Measurements from ENCODE around the gene DNAH10. TPM values are rescaled to one million over a fixed set of nuclear protein-coding genes. Genes with fewer than 3 reads are reported as not detected.

DNAH10 gene
- total RNA-seq, 2 donors from 2014 or later = 0.09 to 0.64 TPM

DNA sequence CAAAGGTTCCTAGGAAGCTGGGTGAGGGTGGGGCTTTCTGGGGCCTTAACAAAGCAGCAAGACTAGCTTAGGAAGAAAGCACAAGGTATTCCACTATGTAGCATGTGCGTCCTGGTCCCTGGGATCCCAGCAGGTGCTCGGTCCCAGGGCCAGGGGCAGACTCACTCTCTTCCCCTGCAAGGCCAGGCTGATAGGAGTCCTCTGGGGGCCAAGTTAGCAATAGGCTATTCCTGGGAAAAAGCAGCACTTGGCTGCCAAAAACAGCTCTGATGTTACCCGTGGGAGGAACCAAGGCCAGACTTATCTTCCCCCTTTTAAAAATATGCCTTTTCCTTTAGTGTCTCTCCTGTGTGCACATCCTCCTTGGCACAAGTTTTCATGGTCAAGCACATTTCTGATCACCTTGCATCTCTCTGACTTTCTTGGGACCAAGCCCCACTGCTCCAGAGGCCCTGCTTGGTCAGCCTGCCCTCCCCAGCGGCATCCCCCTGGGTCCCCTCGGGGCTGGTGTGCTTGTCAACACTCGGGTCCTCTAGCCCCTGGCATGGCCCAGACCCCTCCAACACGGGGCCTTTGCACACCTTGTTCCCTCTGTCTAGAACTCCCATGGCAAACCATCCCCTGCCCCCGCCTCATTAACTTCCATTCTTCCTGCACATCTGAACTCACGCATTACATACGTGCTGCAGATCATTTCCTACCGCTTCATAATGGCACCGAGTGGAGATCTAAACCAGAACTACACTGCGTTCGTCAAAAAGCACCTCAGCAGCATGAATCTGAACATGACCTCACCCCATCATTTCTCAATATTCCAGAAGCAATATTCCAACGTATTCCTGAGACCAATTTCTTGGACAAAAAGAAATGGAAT lies 188.6 kb downstream of the DNAH10 start:
- Mint-ChIP-seq H3K27ac (no peak overlapping the region), H3K36me3 (ENCODE audit: low read depth) (peaks cover 32% of the 10 kb centered on the region), H3K4me1 (peaks cover 12% of the 10 kb centered on the region), H3K4me3 (no peak overlapping the region), H3K27me3 (ENCODE audit: insufficient read depth) (peaks cover 17% of the 10 kb centered on the region), H3K9me3 (peaks cover 15% of the 10 kb centered on the region)
- peaks cover 35% of the 10 kb centered on the region for H3K9me3 ChIP-seq (ENCODE audit: control insufficient read depth, low read length)
- peaks cover 12% of the 10 kb centered on the region for H3K4me1 ChIP-seq (ENCODE audit: control insufficient read depth, insufficient read depth, low read length)
- TF ChIP-seq, protein P1, sequence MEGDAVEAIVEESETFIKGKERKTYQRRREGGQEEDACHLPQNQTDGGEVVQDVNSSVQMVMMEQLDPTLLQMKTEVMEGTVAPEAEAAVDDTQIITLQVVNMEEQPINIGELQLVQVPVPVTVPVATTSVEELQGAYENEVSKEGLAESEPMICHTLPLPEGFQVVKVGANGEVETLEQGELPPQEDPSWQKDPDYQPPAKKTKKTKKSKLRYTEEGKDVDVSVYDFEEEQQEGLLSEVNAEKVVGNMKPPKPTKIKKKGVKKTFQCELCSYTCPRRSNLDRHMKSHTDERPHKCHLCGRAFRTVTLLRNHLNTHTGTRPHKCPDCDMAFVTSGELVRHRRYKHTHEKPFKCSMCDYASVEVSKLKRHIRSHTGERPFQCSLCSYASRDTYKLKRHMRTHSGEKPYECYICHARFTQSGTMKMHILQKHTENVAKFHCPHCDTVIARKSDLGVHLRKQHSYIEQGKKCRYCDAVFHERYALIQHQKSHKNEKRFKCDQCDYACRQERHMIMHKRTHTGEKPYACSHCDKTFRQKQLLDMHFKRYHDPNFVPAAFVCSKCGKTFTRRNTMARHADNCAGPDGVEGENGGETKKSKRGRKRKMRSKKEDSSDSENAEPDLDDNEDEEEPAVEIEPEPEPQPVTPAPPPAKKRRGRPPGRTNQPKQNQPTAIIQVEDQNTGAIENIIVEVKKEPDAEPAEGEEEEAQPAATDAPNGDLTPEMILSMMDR (conservative IDR thresholded peaks at IDR 0.05) = no peak
- peaks cover 9% of the 10 kb centered on the region for H3K36me3 ChIP-seq (ENCODE audit: control insufficient read depth, insufficient read depth, low read length)
- no peak for DNase-seq
- no peak overlapping the region for H3K4me3 ChIP-seq (ENCODE audit: low read length)
- no peak overlapping the region for H3K27ac ChIP-seq (ENCODE audit: low read depth, low read length)
- WGBS, 2 experiments (ENCODE audit: insufficient coverage in 1 of 2, insufficient read length in 1 of 2) = 93 to 98% methylated on average over 14 to 15 of the region's 15 CpGs
- H3K27me3 ChIP-seq (ENCODE audit: control insufficient read depth, insufficient read depth, low read length, poor library complexity, severe bottlenecking) = no peaks in the 10 kb centered on the region
- no peak overlapping the region for H3K9ac ChIP-seq (ENCODE audit: extremely low read depth, low read length, poor library complexity, severe bottlenecking)

DNA sequence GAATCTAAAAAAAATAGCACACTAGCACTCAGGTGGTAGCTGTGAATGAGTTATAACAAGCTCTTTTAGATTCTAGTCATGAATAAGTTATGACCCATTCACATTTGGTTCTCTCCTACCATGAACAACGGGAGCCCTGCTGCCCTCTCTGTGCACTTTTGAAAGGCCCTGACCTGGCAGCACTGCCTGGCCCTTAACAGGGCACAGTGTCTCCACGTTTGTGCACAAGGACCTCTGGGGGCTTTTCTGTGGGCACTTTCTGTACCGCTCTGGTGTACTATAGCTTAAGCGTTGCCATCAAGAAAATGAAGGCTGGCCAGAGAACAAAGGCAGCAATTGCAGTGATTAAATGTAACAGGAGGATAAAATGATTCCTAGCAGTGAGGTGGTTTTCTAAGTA lies 189.4 kb downstream of the DNAH10 start:
- Histone ChIP-seq H3K36me3 (ENCODE audit: control insufficient read depth, insufficient read depth, low read length) (peaks cover 8% of the 10 kb centered on the region), H3K9ac (ENCODE audit: extremely low read depth, low read length, poor library complexity, severe bottlenecking) (no peak overlapping the region), H3K27ac (ENCODE audit: low read depth, low read length) (no peak overlapping the region), H3K27me3 (ENCODE audit: control insufficient read depth, insufficient read depth, low read length, poor library complexity, severe bottlenecking) (no peaks in the 10 kb centered on the region), H3K9me3 (ENCODE audit: control insufficient read depth, low read length) (peaks cover 30% of the 10 kb centered on the region), H3K4me1 (ENCODE audit: control insufficient read depth, insufficient read depth, low read length) (peaks cover 12% of the 10 kb centered on the region), H3K4me3 (ENCODE audit: low read length) (no peak overlapping the region)
- peaks cover 18% of the 10 kb centered on the region for H3K27me3 Mint-ChIP-seq (ENCODE audit: insufficient read depth)
- H3K4me3 Mint-ChIP-seq = no peak overlapping the region
- H3K36me3 Mint-ChIP-seq (ENCODE audit: low read depth) = peaks cover 25% of the 10 kb centered on the region
- peaks cover 15% of the 10 kb centered on the region for H3K9me3 Mint-ChIP-seq
- TF ChIP-seq, protein P1 (conservative IDR thresholded peaks at IDR 0.05) = no peak
- 85 to 89% methylated on average over 4 of the region's 4 CpGs for WGBS, 2 experiments (ENCODE audit: insufficient coverage in 1 of 2, insufficient read length in 1 of 2)
- H3K4me1 Mint-ChIP-seq = peaks cover 12% of the 10 kb centered on the region
- no peak overlapping the region for H3K27ac Mint-ChIP-seq
- no peak for DNase-seq

DNA sequence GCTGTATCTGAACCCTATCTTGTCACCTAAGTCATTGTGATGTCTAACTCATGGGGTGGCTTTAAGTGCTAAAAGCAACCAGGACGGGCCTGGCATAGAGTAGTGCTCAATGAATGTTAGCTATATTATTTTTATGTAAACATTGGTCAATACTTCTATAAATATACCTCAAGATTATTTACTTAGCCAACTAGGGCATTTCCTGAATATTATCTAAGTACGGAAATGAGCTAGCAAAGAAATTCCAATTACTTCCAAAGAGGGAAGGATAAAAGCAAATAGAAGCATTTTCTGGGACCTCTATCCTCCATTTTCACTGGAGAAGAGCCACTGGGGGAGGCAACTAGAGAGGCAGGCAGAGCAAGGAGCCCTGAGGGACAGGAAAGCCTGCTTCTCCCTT lies 189.9 kb downstream of the DNAH10 start:
- H3K27ac ChIP-seq (ENCODE audit: low read depth, low read length) = no peak overlapping the region
- peaks cover 12% of the 10 kb centered on the region for H3K4me1 Mint-ChIP-seq
- no peak overlapping the region for H3K4me3 Mint-ChIP-seq
- H3K9me3 ChIP-seq (ENCODE audit: control insufficient read depth, low read length) = peaks cover 30% of the 10 kb centered on the region
- H3K36me3 Mint-ChIP-seq (ENCODE audit: low read depth) = peaks cover 24% of the 10 kb centered on the region
- no peak overlapping the region for H3K4me3 ChIP-seq (ENCODE audit: low read length)
- H3K9me3 Mint-ChIP-seq = peaks cover 15% of the 10 kb centered on the region
- no peaks in the 10 kb centered on the region for H3K27me3 ChIP-seq (ENCODE audit: control insufficient read depth, insufficient read depth, low read length, poor library complexity, severe bottlenecking)
- WGBS, 2 experiments (ENCODE audit: insufficient coverage in 1 of 2, insufficient read length in 1 of 2) = 90 to 100% methylated on average over 1 of the region's 2 CpGs
- TF ChIP-seq, protein P1 (conservative IDR thresholded peaks at IDR 0.05) = no peak
- peaks cover 12% of the 10 kb centered on the region for H3K4me1 ChIP-seq (ENCODE audit: control insufficient read depth, insufficient read depth, low read length)
- no peak overlapping the region for H3K27ac Mint-ChIP-seq
- peaks cover 8% of the 10 kb centered on the region for H3K36me3 ChIP-seq (ENCODE audit: control insufficient read depth, insufficient read depth, low read length)
- H3K27me3 Mint-ChIP-seq (ENCODE audit: insufficient read depth) = peaks cover 18% of the 10 kb centered on the region
- no peak overlapping the region for H3K9ac ChIP-seq (ENCODE audit: extremely low read depth, low read length, poor library complexity, severe bottlenecking)
- DNase-seq = no peak
